Adrenal gland (tissue), 12 donors: Measurements from ENCODE around the gene HDGF. TPM values are rescaled to one million over a fixed set of nuclear protein-coding genes. Genes with fewer than 3 reads are reported as not detected.

ENCODE experiments used
- DNase-seq, 7 donors: peaks; one replicate each; pipeline ENCODE4 v3.0.0-alpha.2; 2019 to 2020
- H3K27ac ChIP-seq, 5 donors: fragments of 200-600 bp; sonication (generic) in 4 of 5; 1 replicate in 3 of 5; 2 replicates in 2 of 5; pipeline versions ENCODE4 v1.5.1 to v1.8.0; 2016 to 2020; ENCODE audit warnings: mild to moderate bottlenecking in 1 of 5
- H3K27me3 ChIP-seq: fragments of 200-600 bp; 2 replicates; pipeline ENCODE4 v1.8.0; 2021
- H3K36me3 ChIP-seq, 2 donors: fragments of 200-600 bp; replicated peaks in 1 of 2; 1 replicate in 1 of 2; 2 replicates in 1 of 2; pipeline versions ENCODE4 v1.5.1 to v1.8.0; 2018 to 2022
- H3K4me1 ChIP-seq, 2 donors: fragments of 200-600 bp; replicated peaks in 1 of 2; 1 replicate in 1 of 2; 2 replicates in 1 of 2; pipeline versions ENCODE4 v1.5.1 to v1.8.0; 2018 to 2021
- H3K4me3 ChIP-seq, 4 donors: fragments of 200-600 bp; sonication (generic) in 3 of 4; one replicate each; pipeline ENCODE4 v1.5.1; 2016 to 2018
- H3K9me3 ChIP-seq, 3 donors: fragments of 200-600 bp; sonication (generic) in 1 of 3; replicated peaks in 1 of 3; 1 replicate in 2 of 3; 2 replicates in 1 of 3; pipeline versions ENCODE4 v1.5.1 to v1.8.0; 2016 to 2021
- CTCF ChIP-seq, 6 experiments: fragments of 450-650 bp in 4 of 6; fragments of 200-600 bp in 2 of 6; sonication (generic) in 1 of 6; IDR thresholded peaks; 1 replicate in 5 of 6; 2 replicates in 1 of 6; pipeline versions ENCODE4 v1.5.1 to v1.8.0; 2016 to 2021; ENCODE audit warnings: antibody characterized with exemption in 6 of 6, mild to moderate bottlenecking in 2 of 6, moderate library complexity in 1 of 6
- POLR2A ChIP-seq, 2 donors: fragments of 450-650 bp; IDR thresholded peaks; one replicate each; pipeline ENCODE4 v1.6.1; 2017; ENCODE audit warnings: antibody characterized with exemption in 2 of 2, mild to moderate bottlenecking in 2 of 2, moderate library complexity in 1 of 2
- WGBS, 4 donors: extraction: QIAGEN DNeasy Blood & Tissue Kit in 2 of 4; methylation state at CpG; one replicate each; pipeline versions ENCODE4 v1.1.5 to v1.1.7; 2013 to 2017; 5-methylcytosine and 5-hydroxymethylcytosine counted together
- intact Hi-C, 2 donors: fragments of 100-400 bp; cut with DNase I; formaldehyde crosslinking; loops; one replicate each; pipeline versions ENCODE4 v1.14.1 to v1.15.0; 2022 to 2023
- polyA plus RNA-seq, 3 donors: library from polyadenylated mRNA; stranded (reverse); fragments of 200-250 nt in 2 of 3; fragments of 350-450 nt in 1 of 3; fragmentation: Illumina TruSeq in 1 of 3; extraction: RNeasy Lipid Tissue Mini Kit (QIAGEN cat#74804) in 1 of 3; gene quantifications; one replicate each; pipeline ENCODE4 v1.2.3, GENCODE V29; 2013 to 2014
- total RNA-seq, 9 donors: library from RNA; depleted of rRNA in 4 of 9; stranded (reverse); fragments of >200 nt in 4 of 9; fragments of 120-200 nt in 1 of 9; fragmentation: NEBNext Ultra II Directional in 1 of 9; extraction: Animal tissue kit (Norgen Biotek cat#: 25700) in 1 of 9; gene quantifications; one replicate each; pipeline versions ENCODE4 v1.1.0 to v1.2.4, GENCODE V29; 2013 to 2023
- donor health status: healthy with polysubstance abuse.
- donor health status: Bipolar disorder and iron deficiency.
- donor health status: DM: yes; HTN: yes; CAD: no.
- donor health status: DM: no; HTN: no; CAD: no.
- donor health status: DM: no; HTN: no; CAD: no.
- donor health status: DM: yes; HTN: yes; CAD: no.

Gene HDGF
- total and polyA plus RNA-seq, 12 donors, result 62.0 to 199 (median 141) TPM

GRCh38 chr1:156733989-156734584 is 17.4 kb downstream of the HDGF start:
- DNase-seq, result no peak

GRCh38 chr1:156728599-156729462 is 22.6 kb downstream of the HDGF start, which contains the start of gene ISG20L2:
TSS of gene ISG20L2 (minus strand) at chr1:156728766. CDS start at chr1:156727652, 1,114 bp downstream.
- DNase-seq, result peak; percentile 95 to 99 (median 98)
- Histone ChIP-seq H3K36me3 (peaks cover 0 to 6% of the 10 kb centered on the region in 2 donors), H3K4me3 (peak within 1 kb of the TSS; percentile 81 to 96 (median 93)), H3K27ac (peak within 1 kb of the TSS; percentile 84 to 98 (median 90)), H3K9me3 (no peaks in the 10 kb centered on the region), H3K4me1 (peaks cover 31 to 42% of the 10 kb centered on the region in 2 donors), H3K27me3 (no peaks in the 10 kb centered on the region)
- TF ChIP-seq POLR2A (IDR thresholded peaks at IDR 0.05) (peak; percentile 61 to 77), CTCF (IDR thresholded peaks at IDR 0.05) (peak in 2 of 6 experiments; percentile 3 to 10)
- intact Hi-C loops, result loop anchor here in 1 of 2 donors (10.0 kb wide), 1 partner anchor 136 kb away; the partner anchor contains the start of gene NTRK1
- 0 to 3% (median 1%) methylated on average over 20 to 57 of the region's 57 CpGs for WGBS, 4 donors

More at GRCh38 chr1:156733989-156734584, 17.4 kb downstream of the HDGF start:
- 93 to 97% (median 94%) methylated on average over 17 to 20 of the region's 20 CpGs for WGBS, 4 donors
- Histone ChIP-seq H3K4me1 (peaks cover 6% of the 10 kb centered on the region in 2 donors), H3K27me3 (no peaks in the 10 kb centered on the region), H3K4me3 (no peak overlapping the region), H3K36me3 (peaks cover 0 to 24% of the 10 kb centered on the region in 2 donors), H3K27ac (no peak overlapping the region), H3K9me3 (no peaks in the 10 kb centered on the region)
- TF ChIP-seq POLR2A (IDR thresholded peaks at IDR 0.05), result no peak
- TF ChIP-seq CTCF (IDR thresholded peaks at IDR 0.05), result no peak
- intact Hi-C loops, result no loop called here

GRCh38 chr1:156727926-156728598 is 23.4 kb downstream of the HDGF start, which contains the start of gene METTL25B:
TSS of gene METTL25B (plus strand) at chr1:156728469. CDS start at chr1:156729105, 636 bp downstream.
- Histone ChIP-seq H3K4me3 (peak within 1 kb of the TSS; percentile 81 to 96 (median 93)), H3K36me3 (peaks cover 0 to 13% of the 10 kb centered on the region in 2 donors), H3K4me1 (peaks cover 31 to 42% of the 10 kb centered on the region in 2 donors), H3K9me3 (no peaks in the 10 kb centered on the region), H3K27ac (peak within 1 kb of the TSS; percentile 84 to 98 (median 90)), H3K27me3 (no peaks in the 10 kb centered on the region)
- WGBS, 4 donors, result 0 to 1% (median 0%) methylated on average over 8 to 46 of the region's 46 CpGs
- DNase-seq, result peak; percentile 83 to 90 (median 86)
- intact Hi-C loops, result loop anchor here in 1 of 2 donors (10.0 kb wide), 1 partner anchor 137 kb away; the partner anchor contains the start of gene NTRK1
- TF ChIP-seq POLR2A (IDR thresholded peaks at IDR 0.05), result peak in 1 of 2 donors; percentile 14
- TF ChIP-seq CTCF (IDR thresholded peaks at IDR 0.05), result no peak
